Stimulated activated CD8-positive, alpha-beta memory T cell treated with anti-CD3 and anti-CD28 coated beads, Interleukin-7, amount 100 ng/mL, for 24 hours (primary cell): ENCODE results near the gene NTMT2.

Experiments used
- DNase-seq: peaks from one replicate; pipeline ENCODE4 v3.0.0-alpha.2; 2020; ENCODE audit warnings: low read depth

Gene NTMT2

GRCh38 chr1:170210142-170210541, 64.4 kb downstream of the NTMT2 start:
- DNase-seq: no peak

- DNase-seq: no peak
These were observed 67.8 kb downstream of the NTMT2 start for GRCh38 chr1:170213596-170213995.

GRCh38 chr1:170214117-170215032, 68.6 kb downstream of the NTMT2 start:
- no peak for DNase-seq

- DNase-seq: no peak
These were observed 69.5 kb downstream of the NTMT2 start for GRCh38 chr1:170215072-170215885.

GRCh38 chr1:170217517-170218256, 71.9 kb downstream of the NTMT2 start:
- DNase-seq: no peak

- no peak for DNase-seq
These were observed 72.5 kb downstream of the NTMT2 start for GRCh38 chr1:170218257-170218650.
